Inflammatory macrophage treated with lipopolysaccharide for 4 hours (primary cell): ENCODE measurements around the gene INA.

ENCODE experiments used
- DNase-seq: peaks from one replicate; pipeline ENCODE4 v3.0.0-alpha.2; 2020

The INA gene

DNA sequence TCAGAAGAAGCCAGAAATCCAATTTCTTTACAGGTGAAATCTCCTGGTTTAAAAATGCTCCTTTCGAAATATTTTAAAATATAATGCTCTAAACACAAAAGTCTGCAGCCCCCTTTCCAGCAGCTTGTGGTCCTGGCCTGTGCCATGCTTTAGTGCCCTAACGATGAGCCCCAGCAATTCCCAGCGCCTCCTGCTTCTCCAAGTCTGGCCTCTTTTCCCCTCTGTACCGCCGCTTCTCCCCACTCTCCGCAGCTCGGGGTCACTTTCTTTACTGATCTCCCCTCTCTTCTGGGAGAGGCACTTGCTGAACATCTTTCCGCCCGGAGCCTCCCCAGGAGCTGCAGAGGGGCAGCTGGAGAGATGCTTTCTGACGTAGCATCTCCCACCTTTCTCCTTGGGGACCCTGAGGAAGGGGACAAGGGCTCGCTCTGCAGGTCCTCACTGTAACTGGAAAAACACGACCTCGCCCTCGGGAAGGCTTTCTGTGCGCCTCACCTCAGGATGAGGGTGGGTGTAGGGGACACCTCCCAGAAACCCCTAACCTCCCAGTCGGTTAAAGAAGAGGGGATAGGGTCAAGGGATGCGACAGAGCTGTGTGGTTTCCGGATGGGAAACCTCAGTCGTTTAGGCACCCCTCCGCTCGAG, 565 bp upstream of the INA start:
- no peak for DNase-seq

DNA sequence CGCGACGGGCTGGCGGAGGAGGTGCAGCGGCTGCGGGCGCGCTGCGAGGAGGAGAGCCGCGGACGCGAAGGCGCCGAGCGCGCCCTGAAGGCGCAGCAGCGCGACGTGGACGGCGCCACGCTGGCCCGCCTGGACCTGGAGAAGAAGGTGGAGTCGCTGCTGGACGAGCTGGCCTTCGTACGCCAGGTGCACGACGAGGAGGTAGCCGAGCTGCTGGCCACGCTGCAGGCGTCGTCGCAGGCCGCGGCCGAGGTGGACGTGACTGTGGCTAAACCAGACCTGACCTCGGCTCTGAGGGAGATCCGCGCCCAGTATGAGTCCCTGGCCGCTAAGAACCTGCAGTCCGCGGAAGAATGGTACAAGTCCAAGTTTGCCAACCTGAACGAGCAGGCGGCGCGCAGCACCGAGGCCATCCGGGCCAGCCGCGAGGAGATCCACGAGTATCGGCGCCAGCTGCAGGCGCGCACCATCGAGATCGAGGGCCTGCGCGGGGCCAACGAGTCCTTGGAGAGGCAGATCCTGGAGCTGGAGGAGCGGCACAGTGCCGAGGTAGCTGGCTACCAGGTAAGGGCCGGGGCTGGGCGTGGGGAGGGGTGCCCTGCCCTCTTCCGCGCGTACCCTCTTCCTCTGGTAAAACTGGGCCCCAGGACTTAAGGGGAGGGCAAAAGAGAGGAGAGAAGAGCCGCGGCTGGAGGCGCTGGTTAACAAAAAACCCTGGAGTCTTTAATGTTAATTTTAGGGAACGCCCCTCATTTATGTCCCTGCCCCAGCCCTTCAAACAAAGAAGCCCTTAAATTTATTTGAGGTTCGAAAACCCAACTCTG, 987 bp downstream of the INA start:
- no peak for DNase-seq

DNA sequence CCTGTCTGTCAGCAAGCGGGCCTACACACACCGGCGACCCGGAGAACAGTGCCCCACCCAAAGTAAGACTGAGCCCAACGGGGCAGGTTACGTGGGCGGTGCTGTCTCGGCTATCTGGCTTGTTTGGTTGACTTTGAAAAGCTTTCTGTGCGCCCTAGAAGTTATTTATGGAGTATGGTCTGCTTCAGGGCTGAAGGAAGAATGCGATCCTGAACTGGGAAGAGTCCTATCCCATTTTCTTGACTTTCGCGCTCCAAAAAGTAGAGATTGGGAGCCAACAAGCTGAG, 1.5 kb downstream of the INA start:
- DNase-seq, result no peak

DNA sequence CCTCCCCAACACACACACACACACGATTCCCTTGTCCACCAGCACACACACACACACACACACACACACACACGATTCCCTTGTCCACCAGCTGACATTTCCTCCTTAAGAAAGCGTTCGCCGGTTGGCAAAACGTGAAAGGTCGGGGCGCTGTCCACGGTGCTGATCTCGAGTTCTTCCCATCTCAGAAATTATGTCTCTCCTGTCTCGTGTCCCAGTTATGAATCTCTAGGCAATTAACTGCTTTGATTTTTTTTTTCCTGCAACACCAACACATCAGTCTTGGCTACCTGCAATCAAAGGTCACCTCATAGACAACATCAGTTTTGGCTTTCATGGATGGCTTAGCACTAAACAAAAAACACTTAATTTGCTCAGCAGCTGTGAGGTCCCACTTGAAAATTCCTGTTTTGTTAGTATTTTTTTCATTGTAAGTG, 1.9 kb downstream of the INA start:
- peak; percentile 38 for DNase-seq

DNA sequence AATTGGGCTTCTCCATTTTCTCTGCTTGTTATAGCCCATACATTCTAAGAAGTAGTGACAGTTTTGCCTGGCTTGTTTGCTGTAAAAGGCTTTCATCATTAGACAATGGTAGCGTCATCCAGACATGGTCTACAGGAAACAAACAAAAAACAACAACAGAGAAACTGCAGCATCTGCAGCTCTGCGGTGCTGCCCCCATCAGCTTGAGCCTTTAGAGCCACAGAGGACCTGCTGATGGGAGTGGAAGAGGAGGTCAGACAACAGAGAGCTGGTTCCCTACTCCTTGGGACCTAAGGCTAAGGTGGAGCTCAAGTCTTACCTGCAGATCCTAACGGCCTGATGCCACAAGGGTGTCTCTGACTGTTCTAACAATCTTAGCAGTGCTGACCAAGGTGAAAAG, 3.1 kb downstream of the INA start:
- DNase-seq, result no peak

DNA sequence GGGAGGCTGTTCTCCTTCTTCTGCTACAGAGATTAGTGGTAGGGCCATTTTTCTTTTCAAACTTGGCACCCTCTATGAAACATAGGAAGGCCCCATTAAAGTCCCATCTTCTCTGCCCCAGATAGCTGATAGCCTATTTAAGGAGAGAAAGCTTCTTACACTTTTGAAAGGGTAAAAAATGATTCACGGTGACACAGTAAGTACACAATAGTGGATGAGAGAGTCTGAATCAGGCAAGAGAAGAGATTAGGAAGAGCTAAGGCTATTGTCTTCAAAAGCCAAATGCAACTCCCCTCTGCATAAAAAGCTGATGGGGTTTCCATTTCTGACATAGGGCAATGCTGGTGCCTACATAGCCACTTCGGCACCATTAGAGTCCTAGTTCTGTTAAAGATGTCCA, 3.6 kb downstream of the INA start:
- DNase-seq, result no peak

DNA sequence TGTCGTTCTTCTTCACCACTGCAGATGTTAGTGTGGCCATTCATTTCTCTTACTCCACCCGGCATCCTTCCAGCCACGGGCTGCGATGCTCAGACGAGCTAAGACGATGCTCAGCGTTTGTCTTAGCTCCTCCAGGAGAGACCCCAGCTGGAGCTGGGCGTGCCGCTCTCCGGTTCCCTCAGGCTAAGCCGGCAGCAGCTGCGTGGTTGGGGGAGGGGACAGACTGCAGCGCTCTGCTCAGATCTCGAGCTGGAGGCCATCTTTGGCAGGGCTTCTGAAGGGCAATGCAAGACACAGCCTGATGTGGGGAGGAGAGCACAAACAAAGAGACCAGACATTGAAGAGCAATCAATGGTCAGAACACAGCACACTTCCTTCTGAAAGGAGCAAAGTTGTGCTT, 4.8 kb downstream of the INA start:
- no peak for DNase-seq

DNA sequence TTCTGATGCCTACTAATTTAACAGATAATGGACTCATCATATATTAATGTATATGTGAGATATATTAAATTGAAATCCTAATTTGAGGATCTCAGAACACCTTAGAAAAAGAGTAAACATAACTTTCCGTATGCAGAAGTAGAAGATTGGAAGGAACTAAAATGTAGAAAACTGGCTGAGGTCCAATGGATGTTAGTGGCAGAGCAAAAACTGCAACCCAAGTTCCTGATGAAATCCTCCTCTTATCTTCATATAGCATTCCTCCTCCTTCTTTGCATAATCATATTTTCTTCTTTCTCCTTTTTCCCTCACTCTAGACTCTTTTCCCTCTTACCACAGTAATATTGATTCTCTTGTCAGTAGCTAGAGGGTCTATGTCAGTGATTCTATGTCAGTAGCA, 6.0 kb downstream of the INA start:
- DNase-seq, result no peak

DNA sequence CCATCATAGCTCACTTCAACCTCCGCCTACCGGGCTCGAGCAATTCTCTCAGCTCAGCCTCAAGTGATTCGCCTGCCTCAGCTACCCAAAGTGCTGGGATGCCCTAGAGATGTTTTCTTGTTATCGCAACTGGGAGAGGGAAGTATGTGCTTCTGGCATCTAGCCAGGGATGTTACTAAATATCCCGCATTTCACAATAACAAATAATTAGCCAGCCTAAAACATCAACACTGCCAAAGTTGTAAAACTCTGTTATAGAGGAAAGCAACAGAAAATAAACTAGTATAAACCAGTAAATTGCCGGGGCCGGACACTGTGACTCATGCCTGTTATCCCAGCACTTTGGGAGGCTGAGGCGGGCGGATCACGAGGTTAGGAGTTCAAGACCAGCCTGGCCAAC, 7.2 kb downstream of the INA start:
- peak; percentile 79 for DNase-seq

DNA sequence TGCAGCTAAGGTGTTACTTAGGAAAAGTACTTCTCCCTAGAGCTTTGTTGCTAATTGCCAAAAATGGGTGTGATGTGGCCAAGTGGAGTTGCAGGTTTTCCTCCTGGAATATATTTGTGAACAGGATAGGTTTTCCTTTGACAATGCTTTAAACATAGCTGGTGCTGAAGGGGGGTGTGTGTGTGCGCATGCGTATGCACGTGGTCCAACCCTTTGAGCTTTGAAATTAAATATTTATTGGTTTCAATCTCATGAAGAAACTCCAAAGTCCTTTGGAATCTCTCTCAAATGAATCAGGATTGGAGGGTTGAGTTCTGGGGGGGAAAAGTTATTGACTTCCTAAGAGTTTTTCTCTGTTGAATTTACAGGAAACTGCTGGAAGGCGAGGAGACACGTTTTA, 11.1 kb downstream of the INA start:
- DNase-seq, result no peak

DNA sequence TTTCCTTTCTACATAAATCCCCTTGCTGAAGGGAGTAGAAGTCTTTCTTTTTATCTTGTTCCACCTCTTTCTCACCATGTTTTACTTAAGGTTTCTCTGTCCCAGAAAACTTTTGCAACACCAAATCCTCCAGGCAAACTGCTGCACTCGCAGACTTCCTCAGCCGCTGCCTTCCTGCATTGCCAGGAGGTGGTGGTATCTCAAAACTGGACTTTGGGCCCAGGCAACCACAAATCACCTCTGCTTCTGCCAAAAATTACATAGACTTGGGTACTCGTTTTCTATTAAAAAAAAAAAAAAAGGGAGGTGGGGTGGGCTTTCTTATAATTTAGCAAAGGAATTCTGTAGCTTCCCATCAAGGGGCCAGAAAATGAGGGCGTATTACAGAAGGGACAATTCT, 14.7 kb downstream of the INA start:
- no peak for DNase-seq

DNA sequence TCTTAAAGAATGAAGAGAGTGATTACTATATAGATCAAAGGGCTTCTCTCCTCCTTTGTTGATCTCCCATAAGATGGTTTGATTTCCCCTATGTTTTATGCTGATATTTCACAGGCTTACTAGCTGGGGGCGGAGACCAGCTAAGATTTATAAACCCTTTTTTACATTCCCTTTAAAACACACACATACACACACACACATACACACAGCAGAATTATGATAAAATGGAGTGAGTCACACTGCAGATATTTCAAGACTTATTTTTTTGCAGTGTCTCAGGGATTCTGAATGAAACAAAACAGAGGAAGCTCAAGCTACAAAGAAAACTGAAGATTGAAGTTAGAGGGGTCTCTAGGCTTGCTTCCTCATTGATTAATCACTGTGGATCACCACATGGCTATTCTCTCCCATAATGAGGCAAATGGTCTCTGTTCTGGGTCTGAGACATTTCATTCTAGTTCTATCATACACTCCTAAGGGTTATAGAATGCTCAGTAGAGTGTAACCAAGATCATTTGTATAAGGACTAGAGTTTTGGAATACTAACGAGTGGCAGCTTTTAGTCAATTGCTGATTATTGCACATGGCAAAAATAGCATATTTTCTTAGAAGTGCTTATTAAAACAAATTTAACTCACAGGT, 18.6 kb downstream of the INA start:
- no peak for DNase-seq

DNA sequence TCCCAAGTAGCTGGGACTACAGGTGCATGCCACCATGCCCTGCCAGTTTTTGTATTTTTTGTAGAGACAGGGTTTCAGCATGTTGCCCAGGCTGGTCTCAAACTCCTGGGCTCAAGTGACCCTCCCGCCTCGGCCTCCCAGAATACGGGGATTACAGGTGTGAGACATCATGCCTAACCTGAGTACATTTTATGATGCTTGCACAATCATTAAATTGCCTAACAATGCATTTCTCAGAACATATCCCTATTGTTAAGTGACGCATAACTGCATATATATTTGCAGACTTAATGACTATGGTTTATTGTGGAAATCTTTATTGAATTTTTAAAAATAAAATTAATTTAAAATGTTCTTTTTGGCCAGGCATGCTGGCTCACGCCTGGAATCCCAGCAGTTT, 30.7 kb downstream of the INA start:
- DNase-seq, result no peak

DNA sequence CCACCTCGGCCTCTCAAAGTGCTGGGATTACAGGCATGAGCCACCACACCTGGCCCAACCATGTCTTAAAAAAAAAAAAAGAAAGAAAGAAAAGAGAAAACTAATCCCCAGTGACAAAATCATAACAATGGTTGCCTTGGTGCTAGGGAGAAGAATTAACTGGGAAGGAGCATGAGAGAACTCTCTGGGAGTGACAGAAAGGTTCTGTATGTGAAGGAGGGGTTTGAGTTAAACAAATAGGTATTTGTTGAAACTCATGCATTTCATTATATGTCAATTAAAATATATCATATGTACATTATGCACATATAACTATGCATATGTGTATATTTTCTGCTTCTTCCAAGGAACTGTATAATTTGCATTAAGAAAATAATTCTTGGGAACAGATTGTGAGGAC, 33.3 kb downstream of the INA start:
- DNase-seq, result no peak

DNA sequence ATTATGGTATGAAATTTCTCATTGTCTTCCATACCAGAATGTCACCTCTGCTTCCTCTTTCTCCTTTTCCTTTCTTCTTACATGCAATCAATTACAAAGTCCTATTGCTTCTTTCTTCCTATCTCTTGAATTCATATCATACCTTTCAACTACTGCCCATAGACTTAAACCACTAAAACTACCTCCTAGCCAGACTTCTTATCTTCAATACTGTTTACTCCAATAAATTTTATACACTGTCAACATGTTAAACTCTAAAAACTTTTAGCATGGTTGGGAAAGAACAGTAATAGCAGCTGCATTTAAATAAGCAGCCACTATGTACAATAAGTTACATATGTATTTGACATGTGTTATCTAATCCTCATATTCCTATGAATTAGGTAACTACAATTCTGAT, 39.1 kb downstream of the INA start:
- DNase-seq, result no peak

DNA sequence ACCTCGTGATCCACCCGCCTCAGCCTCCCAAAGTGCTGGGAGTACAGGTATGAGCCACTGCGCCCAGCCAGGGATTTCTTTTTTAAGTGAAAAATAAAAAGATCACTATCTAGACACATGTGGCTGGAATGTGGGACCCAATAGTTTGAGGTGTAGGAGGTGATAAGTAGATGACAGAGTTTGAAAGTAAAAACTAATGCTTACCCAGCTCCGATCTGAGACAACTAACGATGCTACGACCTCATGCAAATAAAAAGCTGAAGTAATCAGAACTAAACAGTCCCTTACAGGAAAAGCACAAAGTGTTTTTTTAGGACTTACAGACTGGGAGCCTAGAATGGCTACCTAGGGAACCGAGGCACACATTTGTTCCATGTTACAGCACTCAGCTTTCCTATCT, 51.0 kb downstream of the INA start:
- DNase-seq, result no peak

DNA sequence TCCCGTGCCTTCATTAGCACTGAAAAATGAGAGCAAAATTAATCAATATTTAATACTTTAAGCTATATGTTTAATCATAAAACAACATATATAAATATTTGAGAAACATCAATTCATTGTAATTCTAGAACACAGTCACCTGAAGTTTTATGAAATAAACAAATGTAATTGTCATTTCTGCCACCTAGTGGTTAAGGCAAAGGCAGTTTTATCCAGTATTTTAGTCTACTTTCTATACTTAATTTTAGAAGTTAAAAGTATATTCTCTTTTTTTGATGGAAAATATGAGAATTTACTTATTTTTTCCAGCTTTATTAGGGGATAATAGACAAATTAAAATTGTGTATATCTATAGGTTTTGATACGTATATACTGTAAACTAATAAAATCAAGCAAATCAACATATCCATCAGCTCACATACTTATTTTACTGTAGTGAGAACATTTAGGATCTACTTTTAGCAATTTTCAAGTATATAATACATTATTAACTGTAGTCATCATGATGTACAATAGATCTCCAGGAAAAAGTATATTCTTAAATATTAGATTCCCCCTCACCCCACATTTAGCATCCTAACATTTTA, 57.1 kb downstream of the INA start:
- DNase-seq, result peak; percentile 34

DNA sequence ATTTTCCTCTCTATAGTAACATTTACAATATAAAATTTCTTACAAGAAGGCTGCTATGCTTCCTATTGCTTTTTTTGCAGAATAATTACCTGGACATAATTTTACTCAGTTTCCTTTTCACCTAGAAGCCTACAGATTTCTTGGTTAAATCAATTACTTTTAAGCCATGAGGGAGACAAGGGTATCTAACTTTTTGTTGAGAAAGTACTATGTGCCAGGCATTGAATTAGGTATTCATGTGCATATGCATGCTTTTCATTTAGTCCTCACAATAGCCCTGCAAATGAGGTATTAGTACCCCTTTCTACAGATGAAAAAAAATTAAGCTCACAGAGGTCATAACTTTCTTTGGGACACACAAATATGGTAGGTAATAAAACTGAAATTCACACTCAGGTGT, 57.6 kb downstream of the INA start:
- no peak for DNase-seq

DNA sequence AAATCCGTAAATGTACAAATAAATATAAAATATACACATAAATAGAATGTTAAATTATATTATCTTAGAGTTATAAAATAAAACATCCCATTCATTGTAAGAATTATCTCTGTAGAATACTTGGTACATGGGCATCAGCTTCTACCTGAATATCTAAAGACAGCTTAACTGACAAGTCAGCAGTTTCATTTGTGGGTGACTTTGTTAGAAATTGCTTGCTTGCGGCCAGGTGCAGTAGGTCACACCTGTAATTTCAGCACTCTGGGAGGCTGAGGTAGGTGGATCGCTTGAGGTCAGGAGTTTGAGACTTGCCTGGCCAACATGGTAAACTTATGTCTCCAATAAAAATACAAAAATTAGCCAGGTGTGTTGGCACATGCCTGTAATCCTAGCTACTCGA, 59.4 kb downstream of the INA start:
- DNase-seq, result no peak
